GM10266 (cell line): ENCODE measurements around the gene KAZN.

Experiments
- DNase-seq: peaks from one replicate; pipeline ENCODE4 v3.0.0; 2012; ENCODE audit errors: extremely low spot score
- TF ChIP-seq, protein P1 (sequence below): IDR thresholded peaks from 2 replicates; pipeline ENCODE4 v1.5.1; 2012; ENCODE audit warnings: mild to moderate bottlenecking, low read depth; ENCODE audit not compliant: control insufficient read depth, insufficient read depth; ENCODE audit errors: missing control alignments

KAZN gene

DNA sequence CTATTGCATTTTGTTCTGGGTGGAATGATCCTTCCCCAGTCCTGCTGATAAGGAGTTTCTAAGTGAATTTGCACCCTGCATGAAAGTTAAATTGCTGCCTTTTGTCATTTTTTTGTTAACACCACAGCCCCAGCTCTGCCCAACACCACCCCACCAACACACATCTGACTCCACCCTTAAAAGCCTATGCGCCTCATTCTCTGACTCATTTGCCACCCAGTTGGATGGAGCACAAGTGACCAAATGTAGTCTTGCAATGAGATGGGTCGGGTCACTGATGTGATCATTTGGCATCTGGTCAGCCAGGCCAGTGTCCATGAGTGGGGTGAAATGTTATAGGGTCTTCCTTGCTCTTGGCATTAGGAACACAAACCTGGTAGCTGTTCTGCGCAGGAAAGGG is 256.8 kb downstream of the KAZN start:
- DNase-seq: no peak

DNA sequence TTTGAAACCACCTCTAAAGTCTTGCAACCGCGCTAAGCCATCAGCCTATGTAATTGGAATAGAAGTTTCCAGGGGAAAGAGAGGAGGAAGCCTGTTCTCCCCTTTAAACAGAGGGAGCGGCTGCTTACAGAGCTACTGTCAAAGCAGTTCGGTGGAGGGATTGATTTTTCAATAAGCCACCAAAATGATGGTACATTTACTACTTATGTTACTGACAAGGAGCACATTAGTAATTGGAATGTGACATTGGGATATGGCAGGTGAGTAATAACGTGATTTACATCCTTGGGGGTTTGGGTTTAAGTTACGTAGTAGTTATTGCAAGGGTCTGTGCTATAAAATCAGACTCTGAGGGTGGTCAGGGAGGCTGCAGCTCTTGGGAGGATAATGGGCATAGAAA is 257.3 kb downstream of the KAZN start:
- DNase-seq: no peak
- TF ChIP-seq, protein P1, sequence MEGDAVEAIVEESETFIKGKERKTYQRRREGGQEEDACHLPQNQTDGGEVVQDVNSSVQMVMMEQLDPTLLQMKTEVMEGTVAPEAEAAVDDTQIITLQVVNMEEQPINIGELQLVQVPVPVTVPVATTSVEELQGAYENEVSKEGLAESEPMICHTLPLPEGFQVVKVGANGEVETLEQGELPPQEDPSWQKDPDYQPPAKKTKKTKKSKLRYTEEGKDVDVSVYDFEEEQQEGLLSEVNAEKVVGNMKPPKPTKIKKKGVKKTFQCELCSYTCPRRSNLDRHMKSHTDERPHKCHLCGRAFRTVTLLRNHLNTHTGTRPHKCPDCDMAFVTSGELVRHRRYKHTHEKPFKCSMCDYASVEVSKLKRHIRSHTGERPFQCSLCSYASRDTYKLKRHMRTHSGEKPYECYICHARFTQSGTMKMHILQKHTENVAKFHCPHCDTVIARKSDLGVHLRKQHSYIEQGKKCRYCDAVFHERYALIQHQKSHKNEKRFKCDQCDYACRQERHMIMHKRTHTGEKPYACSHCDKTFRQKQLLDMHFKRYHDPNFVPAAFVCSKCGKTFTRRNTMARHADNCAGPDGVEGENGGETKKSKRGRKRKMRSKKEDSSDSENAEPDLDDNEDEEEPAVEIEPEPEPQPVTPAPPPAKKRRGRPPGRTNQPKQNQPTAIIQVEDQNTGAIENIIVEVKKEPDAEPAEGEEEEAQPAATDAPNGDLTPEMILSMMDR: no peak

More for the DNA sequence above, 256.8 kb downstream of the KAZN start:
- TF ChIP-seq, protein P1: no peak

- no peak for DNase-seq
- TF ChIP-seq, protein P1: no peak
Measured at GRCh38 chr1:14857436-14858195, 259.1 kb downstream of the KAZN start.

GRCh38 chr1:14862114-14862771 is 263.8 kb downstream of the KAZN start:
- no peak for DNase-seq
- TF ChIP-seq, protein P1: no peak

- TF ChIP-seq, protein P1: no peak
- no peak for DNase-seq
Measured at GRCh38 chr1:14865106-14865505, 266.6 kb downstream of the KAZN start.

GRCh38 chr1:14866911-14867612 is 268.6 kb downstream of the KAZN start:
- TF ChIP-seq, protein P1: no peak
- no peak for DNase-seq
